Keratinocyte (primary cell): ENCODE results near the gene DVL1. TPM values are rescaled to one million over a fixed set of nuclear protein-coding genes. Genes with fewer than 3 reads are reported as not detected.

ENCODE experiments used
- DNase-seq: peaks from one replicate; pipeline ENCODE4 v3.0.0-alpha.2; 2011; ENCODE audit warnings: low read depth, missing footprints, low spot score
- FAIRE-seq: peaks from 2 replicates; lab custom pipeline; 2011; peaks lifted over from hg19 to GRCh38; lab: Jason Lieb, UNC
- H2AFZ ChIP-seq: 2 replicates; pipeline ENCODE4 v1.6.0; 2012; ENCODE audit warnings: low read length, control low read depth, inconsistent platforms; ENCODE audit not compliant: control insufficient read depth
- H3K27ac ChIP-seq: 2 replicates; pipeline ENCODE4 v1.5.1; 2011; ENCODE audit warnings: low read length; ENCODE audit not compliant: control insufficient read depth, insufficient read depth
- H3K27me3 ChIP-seq: 3 replicates; pipeline ENCODE4 v1.6.0; 2011; ENCODE audit warnings: low read length; ENCODE audit not compliant: control insufficient read depth, insufficient read depth; ENCODE audit errors: extremely low read depth
- H3K36me3 ChIP-seq, 2 experiments: 2 replicates in 1 of 2; 3 replicates in 1 of 2; pipeline ENCODE4 v1.5.1; 2011; ENCODE audit warnings: low read length in 2 of 2, mild to moderate bottlenecking in 1 of 2; ENCODE audit not compliant: control insufficient read depth in 2 of 2, insufficient read depth in 2 of 2; ENCODE audit errors: extremely low read depth in 1 of 2
- H3K4me1 ChIP-seq: 3 replicates; pipeline ENCODE4 v1.5.1; 2011; ENCODE audit warnings: low read length; ENCODE audit not compliant: control insufficient read depth, insufficient read depth; ENCODE audit errors: extremely low read depth
- H3K4me2 ChIP-seq: 3 replicates; pipeline ENCODE4 v1.6.0; 2011; ENCODE audit warnings: low read depth, low read length; ENCODE audit not compliant: control insufficient read depth, insufficient read depth; ENCODE audit errors: extremely low read depth
- H3K4me3 ChIP-seq, 3 experiments: fragments of 200-600 bp in 1 of 3; sonication (generic) in 1 of 3; 2 replicates in 2 of 3; 3 replicates in 1 of 3; pipeline ENCODE4 v1.5.1; 2011 to 2016; ENCODE audit warnings: low read length in 3 of 3, mild to moderate bottlenecking in 3 of 3, control low read depth in 2 of 3, inconsistent platforms in 1 of 3, low read depth in 1 of 3, mixed read lengths in 1 of 3, mixed run types in 1 of 3, moderate library complexity in 1 of 3; ENCODE audit not compliant: control insufficient read depth in 2 of 3, insufficient read depth in 2 of 3; ENCODE audit errors: extremely low read depth in 1 of 3
- H3K79me2 ChIP-seq: 2 replicates; pipeline ENCODE4 v1.6.0; 2012; ENCODE audit warnings: low read length; ENCODE audit not compliant: control insufficient read depth, insufficient read depth
- H3K9ac ChIP-seq: 3 replicates; pipeline ENCODE4 v1.6.0; 2011; ENCODE audit warnings: low read length; ENCODE audit not compliant: control insufficient read depth, insufficient read depth; ENCODE audit errors: extremely low read depth
- H3K9me1 ChIP-seq: 3 replicates; pipeline ENCODE4 v1.6.0; 2011; ENCODE audit warnings: low read length; ENCODE audit not compliant: control insufficient read depth, insufficient read depth; ENCODE audit errors: extremely low read depth
- H3K9me3 ChIP-seq: 2 replicates; pipeline ENCODE4 v1.5.1; 2012; ENCODE audit warnings: low read depth, low read length; ENCODE audit not compliant: control insufficient read depth
- H4K20me1 ChIP-seq: 3 replicates; pipeline ENCODE4 v1.6.0; 2011; ENCODE audit warnings: low read length; ENCODE audit not compliant: control insufficient read depth, insufficient read depth; ENCODE audit errors: extremely low read depth
- CTCF ChIP-seq, 3 experiments: IDR thresholded peaks in 1 of 3; conservative IDR thresholded peaks in 1 of 3; optimal IDR thresholded peaks in 1 of 3; 2 replicates in 2 of 3; 3 replicates in 1 of 3; pipeline versions ENCODE3 to v1.5.1; 2011; ENCODE audit warnings: low read length in 3 of 3, mild to moderate bottlenecking in 3 of 3, moderate library complexity in 2 of 3, control low read depth in 1 of 3, inconsistent platforms in 1 of 3; ENCODE audit not compliant: insufficient read depth in 2 of 3; ENCODE audit errors: extremely low read depth in 1 of 3
- EZH2 ChIP-seq: IDR thresholded peaks from one replicate; pipeline ENCODE4 v1.6.1; 2012; ENCODE audit warnings: inconsistent platforms, mild to moderate bottlenecking, low read length, moderate library complexity
- dilution Hi-C: fragments of 300-500 bp; cut with MboI; formaldehyde crosslinking; loops from one replicate; pipeline ENCODE4 v1.7.0; 2020; ENCODE audit warnings: low sequenced_read_pairs; ENCODE audit not compliant: extremely low pct_ligation_motif_present
- polyA plus RNA-seq, 5 experiments: library from polyadenylated mRNA; depleted of rRNA in 3 of 5; stranded (reverse) in 3 of 5; stranded (forward) in 1 of 5; unstranded in 1 of 5; fragments of >200 nt; gene quantifications; 1 replicate in 1 of 5; 2 replicates in 3 of 5; 3 replicates in 1 of 5; pipeline versions ENCODE4 v1.2.1 to v1.2.3, GENCODE V29; 2011 to 2012; ENCODE audit warnings: missing spikeins in 2 of 5, low read depth in 1 of 5, low replicate concordance in 1 of 5

The DVL1 gene
- polyA plus RNA-seq, 1 donor (not counting 4 experiments of a cell fraction or from before 2014, with no cell fraction given): 31.6 TPM

GRCh38 chr1:1322418-1322817 lies 26.8 kb downstream of the DVL1 start:
- peaks cover 20 to 25% of the 10 kb centered on the region in 2 experiments for H3K36me3 ChIP-seq
- H3K27me3 ChIP-seq: no peaks in the 10 kb centered on the region
- H3K9me3 ChIP-seq: no peaks in the 10 kb centered on the region
- H3K4me3 ChIP-seq: no peak overlapping the region
- DNase-seq: no peak
- H3K79me2 ChIP-seq: peaks cover 80% of the 10 kb centered on the region
- no peak overlapping the region for H3K9ac ChIP-seq
- H3K9me1 ChIP-seq: no peaks in the 10 kb centered on the region
- peaks cover 13% of the 10 kb centered on the region for H4K20me1 ChIP-seq
- FAIRE-seq: no peak
- TF ChIP-seq EZH2 (no peak), CTCF (optimal IDR thresholded peaks at IDR 0.05 in 1 of 3, IDR thresholded peaks at IDR 0.05 in 1 of 3, conservative IDR thresholded peaks at IDR 0.05 in 1 of 3; ENCODE audit: extremely low read depth in 1 of 3, insufficient read depth in 2 of 3, low read length in 3 of 3) (no peak)
- no peak overlapping the region for H2AFZ ChIP-seq
- dilution Hi-C loops: no loop called here
- no peak overlapping the region for H3K27ac ChIP-seq
- peaks cover 33% of the 10 kb centered on the region for H3K4me1 ChIP-seq
- H3K4me2 ChIP-seq: no peak overlapping the region

- TF ChIP-seq EZH2 (no peak), CTCF (optimal IDR thresholded peaks at IDR 0.05 in 1 of 3, IDR thresholded peaks at IDR 0.05 in 1 of 3, conservative IDR thresholded peaks at IDR 0.05 in 1 of 3; ENCODE audit: extremely low read depth in 1 of 3, insufficient read depth in 2 of 3, low read length in 3 of 3) (no peak)
- peaks cover 13% of the 10 kb centered on the region for H4K20me1 ChIP-seq
- H3K27me3 ChIP-seq: no peaks in the 10 kb centered on the region
- H3K9me3 ChIP-seq: no peaks in the 10 kb centered on the region
- H3K4me1 ChIP-seq: peaks cover 35% of the 10 kb centered on the region
- DNase-seq: no peak
- H3K4me2 ChIP-seq: no peak overlapping the region
- H2AFZ ChIP-seq: no peak overlapping the region
- H3K79me2 ChIP-seq: peaks cover 75% of the 10 kb centered on the region
- peaks cover 17 to 27% of the 10 kb centered on the region in 2 experiments for H3K36me3 ChIP-seq
- no peak overlapping the region for H3K9ac ChIP-seq
- no peak overlapping the region for H3K4me3 ChIP-seq
- no peaks in the 10 kb centered on the region for H3K9me1 ChIP-seq
- dilution Hi-C loops: no loop called here
- FAIRE-seq: no peak
- no peak overlapping the region for H3K27ac ChIP-seq
Measured at GRCh38 chr1:1321477-1321876, 27.7 kb downstream of the DVL1 start.
